Loucy (cell line): ENCODE results near the gene ALKBH5.
A peak's percentile ranks its signal among the peaks of the same experiment; 100 is the strongest.

Experiments used
- H2AFZ ChIP-seq: fragments of 200-600 bp; sonication (generic); 2 replicates; pipeline ENCODE4 v1.6.0; 2016; ENCODE audit warnings: antibody characterized with exemption, mild to moderate bottlenecking, low read length, moderate library complexity
- H3F3A ChIP-seq: fragments of 200-600 bp; 2 replicates; pipeline ENCODE4 v1.6.0; 2016; ENCODE audit warnings: antibody characterized with exemption, low read depth, mild to moderate bottlenecking
- H3K27me3 ChIP-seq: fragments of 200-600 bp; sonication (generic); 2 replicates; pipeline ENCODE4 v1.6.1; 2014; ENCODE audit warnings: low read length, mild to moderate bottlenecking; ENCODE audit not compliant: insufficient read depth, poor library complexity, severe bottlenecking
- H3K36me3 ChIP-seq: fragments of 200-600 bp; sonication (generic); 2 replicates; pipeline ENCODE4 v1.6.1; 2016; ENCODE audit warnings: low read length; ENCODE audit not compliant: insufficient read depth
- H3K4me1 ChIP-seq: fragments of 200-600 bp; sonication (generic); 2 replicates; pipeline ENCODE4 v1.5.1; 2014; ENCODE audit warnings: low read length, mild to moderate bottlenecking; ENCODE audit not compliant: insufficient read depth, poor library complexity, severe bottlenecking
- H3K4me2 ChIP-seq: fragments of 200-600 bp; sonication (generic); 2 replicates; pipeline ENCODE4 v1.6.0; 2014; ENCODE audit warnings: antibody characterized with exemption, low read length, low read depth, mild to moderate bottlenecking; ENCODE audit not compliant: poor library complexity, severe bottlenecking
- H3K4me3 ChIP-seq: fragments of 200-600 bp; sonication (generic); 2 replicates; pipeline ENCODE4 v1.5.1; 2014; ENCODE audit warnings: low read length, mild to moderate bottlenecking, mixed read lengths; ENCODE audit not compliant: poor library complexity, severe bottlenecking
- H3K79me2 ChIP-seq: fragments of 200-600 bp; sonication (generic); 2 replicates; pipeline ENCODE4 v1.6.1; 2014; ENCODE audit warnings: low read length; ENCODE audit not compliant: insufficient read depth
- H3K9ac ChIP-seq: fragments of 200-600 bp; sonication (generic); 2 replicates; pipeline ENCODE4 v1.6.0; 2014; ENCODE audit warnings: mild to moderate bottlenecking, low read depth, low read length, moderate library complexity; ENCODE audit not compliant: poor library complexity, severe bottlenecking
- H3K9me2 ChIP-seq: fragments of 200-600 bp; sonication (generic); replicated peaks from 2 replicates; pipeline ENCODE4 v1.6.1; 2016; ENCODE audit warnings: low read depth, low read length, mixed read lengths
- H3K9me3 ChIP-seq: fragments of 200-600 bp; sonication (generic); 2 replicates; pipeline ENCODE4 v1.6.1; 2014; ENCODE audit warnings: mild to moderate bottlenecking, antibody characterized with exemption, low read length, low read depth; ENCODE audit not compliant: insufficient read depth
- H4K20me1 ChIP-seq: fragments of 200-600 bp; sonication (generic); 2 replicates; pipeline ENCODE4 v1.6.0; 2014; ENCODE audit warnings: antibody characterized with exemption, low read length, mild to moderate bottlenecking; ENCODE audit not compliant: insufficient read depth, poor library complexity, severe bottlenecking
- EZH2phosphoT487 ChIP-seq: fragments of 200-600 bp; IDR thresholded peaks from 2 replicates; pipeline ENCODE4 v1.6.1; 2018; ENCODE audit warnings: antibody characterized with exemption, mild to moderate bottlenecking, moderate library complexity, borderline replicate concordance
- TF ChIP-seq, protein P1 (sequence below): fragments of 200-600 bp; sonication (generic); conservative IDR thresholded peaks from 2 replicates; pipeline ENCODE4 v1.5.1; 2014; ENCODE audit warnings: mild to moderate bottlenecking, antibody characterized with exemption, low read length

ALKBH5 gene

DNA sequence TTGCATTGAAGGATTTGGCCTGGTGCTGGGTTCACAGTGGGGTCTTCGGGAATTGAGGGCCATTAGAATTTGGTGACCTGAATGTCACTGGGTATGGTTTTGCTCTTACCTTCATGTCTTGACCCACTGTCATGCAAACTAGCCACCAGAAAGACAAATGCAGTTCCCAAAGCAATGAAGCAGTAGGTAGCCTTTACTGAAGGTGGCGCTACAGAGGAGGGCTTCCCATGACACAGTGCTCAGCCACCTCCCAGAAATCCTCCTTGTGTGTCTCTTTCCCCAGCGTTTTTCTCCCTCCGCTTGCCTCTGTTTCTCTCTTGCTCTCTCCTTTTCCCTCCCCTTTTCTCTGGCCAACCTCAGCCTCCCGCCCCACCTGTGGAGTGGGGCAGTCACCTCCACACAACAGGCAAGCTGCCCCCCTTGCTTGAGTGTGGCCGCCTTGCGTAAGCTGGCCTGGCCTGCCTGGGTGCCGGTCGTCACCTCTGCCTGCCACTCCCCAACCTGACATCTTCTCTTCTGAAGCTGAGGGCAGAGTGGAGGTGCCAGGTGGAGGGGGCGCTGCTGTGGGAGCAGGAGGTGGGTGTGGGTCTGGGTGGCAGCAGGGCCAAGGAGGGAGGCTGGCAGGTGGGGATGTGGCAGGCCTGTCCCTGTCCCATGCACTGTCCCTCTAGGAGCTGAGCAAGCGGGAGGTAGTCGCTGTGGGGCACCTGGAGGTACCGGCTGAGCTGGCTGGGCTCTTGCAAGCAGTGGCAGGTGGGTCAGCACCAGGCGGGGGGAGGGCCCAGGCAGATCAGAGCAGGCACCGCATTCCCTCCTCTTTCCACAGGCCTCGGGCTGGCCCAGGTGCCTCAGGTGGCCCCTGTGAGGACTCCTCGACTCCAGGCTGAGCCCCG, 40.3 kb upstream of the ALKBH5 start:
- H3K36me3 ChIP-seq = no peaks in the 10 kb centered on the region
- no peak for TF ChIP-seq EZH2phosphoT487
- TF ChIP-seq, protein P1, sequence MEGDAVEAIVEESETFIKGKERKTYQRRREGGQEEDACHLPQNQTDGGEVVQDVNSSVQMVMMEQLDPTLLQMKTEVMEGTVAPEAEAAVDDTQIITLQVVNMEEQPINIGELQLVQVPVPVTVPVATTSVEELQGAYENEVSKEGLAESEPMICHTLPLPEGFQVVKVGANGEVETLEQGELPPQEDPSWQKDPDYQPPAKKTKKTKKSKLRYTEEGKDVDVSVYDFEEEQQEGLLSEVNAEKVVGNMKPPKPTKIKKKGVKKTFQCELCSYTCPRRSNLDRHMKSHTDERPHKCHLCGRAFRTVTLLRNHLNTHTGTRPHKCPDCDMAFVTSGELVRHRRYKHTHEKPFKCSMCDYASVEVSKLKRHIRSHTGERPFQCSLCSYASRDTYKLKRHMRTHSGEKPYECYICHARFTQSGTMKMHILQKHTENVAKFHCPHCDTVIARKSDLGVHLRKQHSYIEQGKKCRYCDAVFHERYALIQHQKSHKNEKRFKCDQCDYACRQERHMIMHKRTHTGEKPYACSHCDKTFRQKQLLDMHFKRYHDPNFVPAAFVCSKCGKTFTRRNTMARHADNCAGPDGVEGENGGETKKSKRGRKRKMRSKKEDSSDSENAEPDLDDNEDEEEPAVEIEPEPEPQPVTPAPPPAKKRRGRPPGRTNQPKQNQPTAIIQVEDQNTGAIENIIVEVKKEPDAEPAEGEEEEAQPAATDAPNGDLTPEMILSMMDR = peak; percentile 56
- H4K20me1 ChIP-seq = no peaks in the 10 kb centered on the region
- no peaks in the 10 kb centered on the region for H3K9me2 ChIP-seq
- no peaks in the 10 kb centered on the region for H3F3A ChIP-seq
- H3K79me2 ChIP-seq = no peaks in the 10 kb centered on the region
- H3K4me2 ChIP-seq = no peak overlapping the region
- no peaks in the 10 kb centered on the region for H3K9me3 ChIP-seq
- H3K4me1 ChIP-seq = no peaks in the 10 kb centered on the region
- H3K9ac ChIP-seq = no peak overlapping the region
- H2AFZ ChIP-seq = no peak overlapping the region
- H3K4me3 ChIP-seq = no peak overlapping the region
- H3K27me3 ChIP-seq = no peaks in the 10 kb centered on the region

DNA sequence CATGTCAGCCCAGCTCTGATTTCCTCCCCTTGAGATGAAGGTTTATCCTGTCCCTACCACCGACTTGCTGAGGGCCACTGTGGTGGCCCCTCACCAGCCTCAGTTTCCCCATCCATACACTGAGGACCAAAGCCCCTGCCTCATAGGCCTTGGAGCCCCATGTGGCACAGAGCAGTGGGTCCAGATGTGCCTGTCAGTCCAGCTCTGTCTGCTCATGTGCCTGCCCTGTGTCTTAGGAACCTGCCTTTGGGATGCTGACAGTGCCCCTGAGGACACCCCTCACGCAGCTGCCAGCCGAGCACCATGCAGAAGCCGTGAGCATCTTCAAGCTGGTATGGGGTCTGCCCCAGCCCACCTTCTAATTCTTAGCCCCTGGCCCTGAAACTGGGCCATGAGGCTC, 39.4 kb upstream of the ALKBH5 start:
- TF ChIP-seq EZH2phosphoT487 = no peak
- TF ChIP-seq, protein P1 = no peak
- no peaks in the 10 kb centered on the region for H3K4me1 ChIP-seq
- H3K79me2 ChIP-seq = no peaks in the 10 kb centered on the region
- no peaks in the 10 kb centered on the region for H3K36me3 ChIP-seq
- H3K4me3 ChIP-seq = no peak overlapping the region
- H2AFZ ChIP-seq = no peak overlapping the region
- no peaks in the 10 kb centered on the region for H3K9me3 ChIP-seq
- no peaks in the 10 kb centered on the region for H3F3A ChIP-seq
- H3K27me3 ChIP-seq = no peaks in the 10 kb centered on the region
- H3K9ac ChIP-seq = no peak overlapping the region
- H4K20me1 ChIP-seq = no peaks in the 10 kb centered on the region
- H3K4me2 ChIP-seq = no peak overlapping the region
- no peaks in the 10 kb centered on the region for H3K9me2 ChIP-seq

DNA sequence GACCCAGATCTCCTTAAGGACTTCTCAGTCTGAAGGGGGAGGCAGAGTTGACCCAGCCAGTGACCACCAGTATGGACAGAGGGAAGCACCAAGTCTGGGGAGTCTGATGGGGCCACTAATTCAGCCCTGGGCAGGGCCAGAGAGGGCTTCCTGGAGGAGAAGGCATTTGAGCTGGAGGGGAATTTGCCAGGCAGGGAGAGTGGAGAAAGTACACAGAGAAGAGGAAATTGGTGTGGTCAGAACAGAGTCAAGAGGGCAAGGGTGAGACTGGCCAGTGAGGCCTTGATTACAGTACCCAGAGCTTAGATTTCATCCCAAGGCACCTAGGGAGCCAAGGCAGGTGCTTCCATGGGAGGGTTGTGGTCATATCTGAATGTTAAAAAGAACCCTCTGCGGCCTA, 38.8 kb upstream of the ALKBH5 start:
- TF ChIP-seq EZH2phosphoT487 = no peak
- TF ChIP-seq, protein P1 = no peak
- Histone ChIP-seq H3K9me2 (no peaks in the 10 kb centered on the region), H3K4me2 (no peak overlapping the region), H3F3A (no peaks in the 10 kb centered on the region), H3K79me2 (no peaks in the 10 kb centered on the region), H3K4me3 (no peak overlapping the region), H3K9ac (no peak overlapping the region), H3K4me1 (no peaks in the 10 kb centered on the region), H3K9me3 (no peaks in the 10 kb centered on the region), H3K27me3 (no peaks in the 10 kb centered on the region), H3K36me3 (no peaks in the 10 kb centered on the region), H2AFZ (no peak overlapping the region), H4K20me1 (no peaks in the 10 kb centered on the region)
